ENCODE data around the gene LBP.
A peak's percentile ranks its signal among the peaks of the same experiment; 100 is the strongest.
"Not testable (repeated sequence)": the region's sequence is repeated elsewhere in the genome, so short reads cannot be mapped to it uniquely, and the experiment has no call there.

Gene LBP

GRCh38 chr20:38346247-38346651, at the start of gene LBP:
TSS of gene LBP (plus strand) at chr20:38346482. CDS start at chr20:38346517, 35 bp downstream.
- DNase-seq, result no peak

- no peak for DNase-seq
Measured at GRCh38 chr20:38297916-38298674, 48.2 kb upstream of the LBP start.

GRCh38 chr20:38298768-38299288, 47.5 kb upstream of the LBP start:
- DNase-seq, result peak; percentile 30

- DNase-seq, result no peak
Measured at GRCh38 chr20:38299963-38300362, 46.3 kb upstream of the LBP start.

GRCh38 chr20:38300438-38300837, 45.8 kb upstream of the LBP start:
- DNase-seq, result no peak

GRCh38 chr20:38301309-38301708, 45.0 kb upstream of the LBP start:
- DNase-seq, result no peak

GRCh38 chr20:38302786-38303185, 43.5 kb upstream of the LBP start:
- no peak for DNase-seq

GRCh38 chr20:38303908-38304379, 42.3 kb upstream of the LBP start, which contains the start of gene BPI:
TSS of gene BPI (plus strand) at chr20:38304156. CDS start at chr20:38304224, 68 bp downstream.
- peak; percentile 71 for DNase-seq

GRCh38 chr20:38304845-38305447, 41.3 kb upstream of the LBP start:
- peak; percentile 17 for DNase-seq

GRCh38 chr20:38305541-38305940, 40.7 kb upstream of the LBP start:
- DNase-seq, result no peak

- no peak for DNase-seq
Measured at GRCh38 chr20:38306379-38306778, 39.9 kb upstream of the LBP start.

GRCh38 chr20:38307371-38308046, 38.8 kb upstream of the LBP start:
- peak; percentile 69 for DNase-seq

- no peak for DNase-seq
Measured at GRCh38 chr20:38308047-38308438, 38.2 kb upstream of the LBP start.

GRCh38 chr20:38308447-38308846, 37.8 kb upstream of the LBP start:
- DNase-seq, result no peak

GRCh38 chr20:38311091-38311490, 35.2 kb upstream of the LBP start:
- DNase-seq, result no peak

- no peak for DNase-seq
Measured at GRCh38 chr20:38311491-38311890, 34.8 kb upstream of the LBP start.

GRCh38 chr20:38313676-38314075, 32.6 kb upstream of the LBP start:
- DNase-seq, result no peak

GRCh38 chr20:38314350-38314749, 31.9 kb upstream of the LBP start:
- DNase-seq, result not testable (repeated sequence)

- peak; percentile 26 for DNase-seq
Measured at GRCh38 chr20:38315290-38315966, 30.9 kb upstream of the LBP start.

- DNase-seq, result no peak
Measured at GRCh38 chr20:38316341-38316740, 29.9 kb upstream of the LBP start.

GRCh38 chr20:38317422-38317821, 28.9 kb upstream of the LBP start:
- DNase-seq, result no peak

GRCh38 chr20:38320221-38320620, 26.1 kb upstream of the LBP start:
- DNase-seq, result no peak
